NT2/D1 (cell line): ENCODE measurements around the gene MYBPC1.
A peak's percentile ranks its signal among the peaks of the same experiment; 100 is the strongest.

Source experiments
- DNase-seq: peaks from one replicate; pipeline ENCODE4 v3.0.0-alpha.2; 2011; ENCODE audit warnings: low read depth, low spot score
- H3K27me3 ChIP-seq: 2 replicates; pipeline ENCODE4 v1.6.0; 2011; ENCODE audit warnings: mild to moderate bottlenecking; ENCODE audit not compliant: insufficient read length, insufficient read depth
- H3K36me3 ChIP-seq: 2 replicates; pipeline ENCODE4 v1.6.1; 2011; ENCODE audit warnings: mild to moderate bottlenecking, low read length, mixed read lengths; ENCODE audit not compliant: insufficient read depth, insufficient read length
- H3K4me1 ChIP-seq: 2 replicates; pipeline ENCODE4 v1.5.1; 2011; ENCODE audit not compliant: insufficient read depth, insufficient read length
- H3K4me3 ChIP-seq: 2 replicates; pipeline ENCODE4 v1.5.1; 2011; ENCODE audit warnings: low read depth; ENCODE audit not compliant: insufficient read length
- H3K9ac ChIP-seq: 2 replicates; pipeline ENCODE4 v1.6.0; 2011; ENCODE audit warnings: low read depth; ENCODE audit not compliant: insufficient read length
- H3K9me3 ChIP-seq: 2 replicates; pipeline ENCODE4 v1.5.1; 2011; ENCODE audit warnings: mild to moderate bottlenecking, low read length; ENCODE audit not compliant: insufficient read depth
- SUZ12 ChIP-seq: IDR thresholded peaks from 2 replicates; pipeline ENCODE4 v1.6.1; 2011; ENCODE audit not compliant: insufficient read length, insufficient read depth; ENCODE audit errors: extremely low read depth
- YY1 ChIP-seq: IDR thresholded peaks from 2 replicates; pipeline ENCODE4 v1.6.1; 2011; ENCODE audit not compliant: insufficient read length, insufficient read depth
- ZNF274 ChIP-seq: IDR thresholded peaks from 2 replicates; pipeline ENCODE4 v1.6.1; 2011; ENCODE audit warnings: mild to moderate bottlenecking, low read depth, low read length

MYBPC1 gene

DNA sequence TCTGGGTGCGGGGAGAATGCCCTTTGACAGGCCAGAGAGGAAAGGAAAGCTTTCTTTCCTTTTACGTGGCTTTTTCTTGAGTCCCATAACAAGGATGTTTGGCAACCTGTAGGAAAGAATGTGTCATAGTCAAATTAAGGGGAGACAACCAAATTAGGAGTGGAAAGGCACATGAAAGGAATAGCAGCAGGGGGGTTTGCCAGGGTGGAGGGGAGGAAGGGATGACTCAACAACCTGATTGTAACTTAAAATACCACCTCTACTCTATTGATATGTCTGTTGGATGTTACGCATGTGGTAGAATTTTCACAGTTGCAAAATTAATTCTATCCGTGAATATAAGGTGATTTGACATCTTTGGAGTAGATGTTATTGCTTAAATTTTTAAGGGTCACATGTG, 28.5 kb upstream of the MYBPC1 start:
- peak; percentile 63 for DNase-seq
- Histone ChIP-seq H3K4me1 (no peaks in the 10 kb centered on the region), H3K9me3 (no peaks in the 10 kb centered on the region), H3K36me3 (no peaks in the 10 kb centered on the region), H3K27me3 (no peaks in the 10 kb centered on the region), H3K4me3 (no peak overlapping the region), H3K9ac (no peak overlapping the region)
- TF ChIP-seq ZNF274 (no peak), SUZ12 (no peak), YY1 (no peak)

GRCh38 chr12:101567918-101568317, 26.9 kb upstream of the MYBPC1 start:
- H3K9me3 ChIP-seq: no peaks in the 10 kb centered on the region
- no peaks in the 10 kb centered on the region for H3K4me1 ChIP-seq
- H3K36me3 ChIP-seq: no peaks in the 10 kb centered on the region
- H3K4me3 ChIP-seq: no peak overlapping the region
- H3K27me3 ChIP-seq: no peaks in the 10 kb centered on the region
- no peak for TF ChIP-seq YY1
- no peak for TF ChIP-seq ZNF274
- TF ChIP-seq SUZ12: no peak
- no peak overlapping the region for H3K9ac ChIP-seq
- DNase-seq: no peak

DNA sequence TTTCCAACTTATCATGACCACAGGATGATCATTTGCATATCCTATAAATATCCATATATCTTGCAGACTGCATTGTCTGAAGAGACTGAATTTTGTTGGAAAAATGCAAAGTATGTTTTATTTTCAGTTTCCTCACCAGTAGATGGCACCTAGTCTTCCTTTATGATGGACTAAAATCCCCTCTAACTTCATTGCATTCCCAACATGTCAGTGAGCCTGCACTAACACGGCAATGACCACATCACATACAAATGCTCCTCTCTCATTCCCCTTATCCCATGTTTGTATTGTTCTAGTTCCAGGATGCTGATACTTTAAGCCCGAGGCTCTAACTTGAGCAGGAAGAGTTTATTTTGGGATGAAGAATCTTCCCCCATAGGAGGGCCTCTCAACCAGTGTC, 24.7 kb upstream of the MYBPC1 start:
- no peaks in the 10 kb centered on the region for H3K27me3 ChIP-seq
- H3K4me1 ChIP-seq: no peaks in the 10 kb centered on the region
- no peak overlapping the region for H3K9ac ChIP-seq
- DNase-seq: no peak
- TF ChIP-seq YY1 (no peak), SUZ12 (no peak), ZNF274 (no peak)
- H3K4me3 ChIP-seq: no peak overlapping the region
- H3K36me3 ChIP-seq: no peaks in the 10 kb centered on the region
- no peaks in the 10 kb centered on the region for H3K9me3 ChIP-seq

DNA sequence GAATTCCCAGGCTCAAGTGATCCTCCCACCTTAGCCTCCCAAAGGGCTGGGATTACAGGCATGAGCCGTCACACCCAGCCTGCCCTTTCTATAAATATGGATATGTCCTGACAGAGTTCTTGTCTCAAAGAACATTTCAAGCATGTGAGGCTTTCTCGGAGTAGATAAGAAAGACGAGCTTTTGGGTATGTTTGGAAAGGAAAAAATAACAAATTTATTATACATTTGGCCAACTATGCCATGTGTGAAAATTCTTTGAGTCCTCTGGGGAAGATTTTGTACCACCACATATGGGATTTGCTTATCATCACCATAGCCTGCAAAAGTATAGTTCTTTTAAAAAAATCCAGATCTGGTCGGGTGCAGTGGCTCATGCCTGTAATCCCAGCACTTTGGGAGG, 23.7 kb upstream of the MYBPC1 start:
- DNase-seq: no peak

DNA sequence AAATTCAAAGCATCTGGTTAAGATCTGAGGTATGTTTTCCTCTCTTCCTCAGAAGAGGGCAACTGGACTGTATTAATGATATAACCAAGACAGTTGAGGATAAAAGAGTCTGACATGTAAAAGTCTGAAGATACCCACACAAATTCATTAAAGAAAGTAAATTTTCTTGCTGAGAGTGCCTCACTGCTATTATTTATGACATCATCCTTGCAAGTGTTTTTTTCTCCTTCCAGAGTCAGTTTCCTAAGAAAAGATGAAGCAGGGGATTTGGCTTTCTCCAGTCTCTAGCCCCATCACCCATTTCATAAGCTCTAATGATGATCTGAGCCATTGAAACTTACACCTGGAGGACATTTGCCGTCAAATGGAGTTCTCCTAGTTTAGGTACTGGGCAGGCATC, 21.0 kb upstream of the MYBPC1 start:
- DNase-seq: no peak

More for the DNA sequence above, 23.7 kb upstream of the MYBPC1 start:
- H3K9ac ChIP-seq: no peak overlapping the region
- TF ChIP-seq ZNF274 (no peak), YY1 (no peak), SUZ12 (no peak)
- H3K27me3 ChIP-seq: no peaks in the 10 kb centered on the region
- H3K4me3 ChIP-seq: no peak overlapping the region
- no peaks in the 10 kb centered on the region for H3K36me3 ChIP-seq
- H3K9me3 ChIP-seq: no peaks in the 10 kb centered on the region
- no peaks in the 10 kb centered on the region for H3K4me1 ChIP-seq

DNA sequence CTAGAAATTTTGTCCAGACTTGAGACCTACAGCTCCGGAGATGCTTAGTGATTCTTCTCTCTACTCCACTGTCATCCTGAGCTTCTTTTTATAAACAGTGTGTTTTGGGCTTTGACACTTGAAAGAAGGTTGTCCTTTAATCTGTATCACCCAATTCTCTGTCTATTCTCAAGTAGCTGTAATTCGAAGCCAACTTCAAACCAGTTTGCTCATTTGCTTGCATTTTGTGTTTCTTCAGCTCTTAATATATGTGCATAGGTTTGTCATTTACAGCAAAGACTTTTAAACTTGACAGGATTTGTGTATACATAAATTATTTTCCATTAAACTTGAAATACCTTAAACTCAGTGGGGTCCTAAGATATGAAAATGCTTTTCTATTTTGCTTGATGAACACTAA, 16.4 kb upstream of the MYBPC1 start:
- H3K27me3 ChIP-seq: no peaks in the 10 kb centered on the region
- H3K4me1 ChIP-seq: no peaks in the 10 kb centered on the region
- H3K4me3 ChIP-seq: no peak overlapping the region
- DNase-seq: no peak
- no peaks in the 10 kb centered on the region for H3K9me3 ChIP-seq
- TF ChIP-seq YY1 (no peak), ZNF274 (no peak), SUZ12 (no peak)
- H3K36me3 ChIP-seq: no peaks in the 10 kb centered on the region
- H3K9ac ChIP-seq: no peak overlapping the region

More for the DNA sequence above, 21.0 kb upstream of the MYBPC1 start:
- Histone ChIP-seq H3K36me3 (no peaks in the 10 kb centered on the region), H3K27me3 (no peaks in the 10 kb centered on the region), H3K4me1 (no peaks in the 10 kb centered on the region), H3K9me3 (no peaks in the 10 kb centered on the region), H3K9ac (no peak overlapping the region), H3K4me3 (no peak overlapping the region)
- TF ChIP-seq SUZ12 (no peak), ZNF274 (no peak), YY1 (no peak)

DNA sequence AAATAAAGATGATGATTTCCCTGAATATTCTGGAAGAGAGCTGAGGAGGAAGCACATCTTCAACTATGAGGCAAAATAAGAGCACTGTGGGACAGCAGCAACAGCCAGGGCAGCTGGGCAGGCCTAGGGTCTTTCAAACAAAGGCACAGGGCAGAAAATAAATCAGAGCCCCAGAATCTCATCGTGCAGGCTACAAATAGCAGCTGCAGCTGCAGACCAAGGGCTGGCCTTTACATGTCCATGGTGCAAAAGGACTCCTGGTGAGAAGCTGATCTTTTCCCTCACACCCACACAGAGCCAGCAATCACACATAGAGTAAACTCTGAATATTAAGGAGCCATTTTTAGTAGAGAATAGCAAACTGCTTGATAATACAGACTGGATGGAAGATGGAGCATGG, 13.6 kb upstream of the MYBPC1 start:
- H3K36me3 ChIP-seq: no peaks in the 10 kb centered on the region
- H3K9ac ChIP-seq: no peak overlapping the region
- H3K27me3 ChIP-seq: no peaks in the 10 kb centered on the region
- H3K4me3 ChIP-seq: no peak overlapping the region
- H3K4me1 ChIP-seq: no peaks in the 10 kb centered on the region
- no peaks in the 10 kb centered on the region for H3K9me3 ChIP-seq
- no peak for DNase-seq
- TF ChIP-seq ZNF274: no peak
- no peak for TF ChIP-seq YY1
- no peak for TF ChIP-seq SUZ12

DNA sequence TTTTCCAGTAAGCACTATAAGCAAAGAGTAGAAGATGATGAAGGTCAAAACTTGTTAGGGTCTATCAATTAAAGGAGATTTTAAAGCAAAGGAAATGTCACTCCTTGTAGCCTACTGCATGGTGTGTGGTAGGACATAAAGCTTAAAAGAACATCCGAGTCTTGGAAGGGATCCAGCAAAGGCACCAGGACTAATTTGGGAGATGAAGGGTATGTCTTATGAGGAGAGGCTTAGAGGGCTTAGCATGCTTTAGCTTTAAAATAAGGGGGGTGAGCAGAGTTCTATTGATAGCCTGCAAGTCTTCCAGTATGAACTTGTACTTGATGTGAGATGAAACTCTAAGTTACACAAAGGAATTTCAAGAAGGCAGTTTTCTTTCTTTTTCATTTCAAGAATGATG, 11.8 kb upstream of the MYBPC1 start:
- no peaks in the 10 kb centered on the region for H3K27me3 ChIP-seq
- H3K9me3 ChIP-seq: peaks cover 5% of the 10 kb centered on the region; the same call in 1 of the 2 replicates
- H3K36me3 ChIP-seq: no peaks in the 10 kb centered on the region
- no peak overlapping the region for H3K4me3 ChIP-seq
- no peak overlapping the region for H3K9ac ChIP-seq
- H3K4me1 ChIP-seq: no peaks in the 10 kb centered on the region
- DNase-seq: no peak
- no peak for TF ChIP-seq ZNF274
- TF ChIP-seq YY1: no peak
- TF ChIP-seq SUZ12: no peak
